ENCODE results near the gene RPUSD4.

Gene RPUSD4

GRCh38 chr11:126253265-126253664 lies 41.8 kb upstream of the RPUSD4 start:
- TF ChIP-seq MYC (IDR thresholded peaks at IDR 0.05; ENCODE audit: low read depth, low read length) (no peak), CTCF (IDR thresholded peaks at IDR 0.05; ENCODE audit: low read depth, low read length) (no peak), MAX (IDR thresholded peaks at IDR 0.05; ENCODE audit: low read depth, low read length) (no peak), POLR2A (IDR thresholded peaks at IDR 0.05; ENCODE audit: extremely low read depth, insufficient read length) (no peak)
- DNase-seq (ENCODE audit: low read depth) = no peak
- no peak overlapping the region for H3K4me3 ChIP-seq (ENCODE audit: low read depth, low read length)

- no peak for DNase-seq (ENCODE audit: low read depth)
- TF ChIP-seq MYC (IDR thresholded peaks at IDR 0.05; ENCODE audit: low read depth, low read length) = no peak
- no peak for TF ChIP-seq POLR2A (IDR thresholded peaks at IDR 0.05; ENCODE audit: extremely low read depth, insufficient read length)
- TF ChIP-seq MAX (IDR thresholded peaks at IDR 0.05; ENCODE audit: low read depth, low read length) = no peak
- TF ChIP-seq CTCF (IDR thresholded peaks at IDR 0.05; ENCODE audit: low read depth, low read length) = no peak
- no peak overlapping the region for H3K4me3 ChIP-seq (ENCODE audit: low read depth, low read length)
These were observed 35.2 kb upstream of the RPUSD4 start for GRCh38 chr11:126246636-126247035.

- DNase-seq (ENCODE audit: low read depth) = no peak
- no peak overlapping the region for H3K4me3 ChIP-seq (ENCODE audit: low read depth, low read length)
- TF ChIP-seq MYC (IDR thresholded peaks at IDR 0.05; ENCODE audit: low read depth, low read length) (no peak), POLR2A (IDR thresholded peaks at IDR 0.05; ENCODE audit: extremely low read depth, insufficient read length) (no peak), MAX (IDR thresholded peaks at IDR 0.05; ENCODE audit: low read depth, low read length) (no peak), CTCF (IDR thresholded peaks at IDR 0.05; ENCODE audit: low read depth, low read length) (no peak)
These were observed 21.9 kb upstream of the RPUSD4 start for GRCh38 chr11:126233391-126233790.

GRCh38 chr11:126232683-126233082 lies 21.2 kb upstream of the RPUSD4 start:
- no peak overlapping the region for H3K4me3 ChIP-seq (ENCODE audit: low read depth, low read length)
- TF ChIP-seq MYC (IDR thresholded peaks at IDR 0.05; ENCODE audit: low read depth, low read length) = no peak
- no peak for TF ChIP-seq POLR2A (IDR thresholded peaks at IDR 0.05; ENCODE audit: extremely low read depth, insufficient read length)
- TF ChIP-seq CTCF (IDR thresholded peaks at IDR 0.05; ENCODE audit: low read depth, low read length) = no peak
- no peak for TF ChIP-seq MAX (IDR thresholded peaks at IDR 0.05; ENCODE audit: low read depth, low read length)
- no peak for DNase-seq (ENCODE audit: low read depth)

GRCh38 chr11:126231725-126232459 lies 20.4 kb upstream of the RPUSD4 start:
- no peak for TF ChIP-seq POLR2A (IDR thresholded peaks at IDR 0.05; ENCODE audit: extremely low read depth, insufficient read length)
- TF ChIP-seq CTCF (IDR thresholded peaks at IDR 0.05; ENCODE audit: low read depth, low read length) = no peak
- no peak for TF ChIP-seq MYC (IDR thresholded peaks at IDR 0.05; ENCODE audit: low read depth, low read length)
- TF ChIP-seq MAX (IDR thresholded peaks at IDR 0.05; ENCODE audit: low read depth, low read length) = no peak
- no peak for DNase-seq (ENCODE audit: low read depth)
- no peak overlapping the region for H3K4me3 ChIP-seq (ENCODE audit: low read depth, low read length)

Measured in NB4 (cell line).